ENCODE results near the gene SLC1A2.

DNA sequence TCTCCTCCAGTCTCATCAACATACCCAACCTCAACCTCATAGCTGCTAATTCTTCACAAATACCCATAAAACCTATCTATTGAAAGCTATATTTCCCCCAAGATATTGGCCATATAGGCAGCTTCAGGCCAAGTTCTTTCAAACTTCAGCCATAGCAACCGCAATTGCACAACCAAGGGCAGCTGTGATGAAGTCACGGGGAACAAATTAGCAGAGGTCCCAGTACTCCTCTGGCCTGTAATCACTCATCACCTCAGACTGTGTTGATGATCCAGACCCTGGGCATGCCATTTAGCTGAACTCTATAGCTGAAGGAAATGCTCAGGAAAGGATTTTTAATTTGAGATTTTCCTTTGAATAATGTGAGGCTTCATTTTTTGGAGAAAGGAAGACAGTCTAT lies 84.1 kb downstream of the SLC1A2 start:
- TF ChIP-seq, protein P1, sequence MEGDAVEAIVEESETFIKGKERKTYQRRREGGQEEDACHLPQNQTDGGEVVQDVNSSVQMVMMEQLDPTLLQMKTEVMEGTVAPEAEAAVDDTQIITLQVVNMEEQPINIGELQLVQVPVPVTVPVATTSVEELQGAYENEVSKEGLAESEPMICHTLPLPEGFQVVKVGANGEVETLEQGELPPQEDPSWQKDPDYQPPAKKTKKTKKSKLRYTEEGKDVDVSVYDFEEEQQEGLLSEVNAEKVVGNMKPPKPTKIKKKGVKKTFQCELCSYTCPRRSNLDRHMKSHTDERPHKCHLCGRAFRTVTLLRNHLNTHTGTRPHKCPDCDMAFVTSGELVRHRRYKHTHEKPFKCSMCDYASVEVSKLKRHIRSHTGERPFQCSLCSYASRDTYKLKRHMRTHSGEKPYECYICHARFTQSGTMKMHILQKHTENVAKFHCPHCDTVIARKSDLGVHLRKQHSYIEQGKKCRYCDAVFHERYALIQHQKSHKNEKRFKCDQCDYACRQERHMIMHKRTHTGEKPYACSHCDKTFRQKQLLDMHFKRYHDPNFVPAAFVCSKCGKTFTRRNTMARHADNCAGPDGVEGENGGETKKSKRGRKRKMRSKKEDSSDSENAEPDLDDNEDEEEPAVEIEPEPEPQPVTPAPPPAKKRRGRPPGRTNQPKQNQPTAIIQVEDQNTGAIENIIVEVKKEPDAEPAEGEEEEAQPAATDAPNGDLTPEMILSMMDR (conservative IDR thresholded peaks at IDR 0.05; ENCODE audit: low read depth, low read length), result no peak
- TF ChIP-seq POLR2A (IDR thresholded peaks at IDR 0.05; ENCODE audit: low read depth, low read length) (no peak), SMC3 (IDR thresholded peaks at IDR 0.05; ENCODE audit: low read depth, low read length) (no peak), RAD21 (IDR thresholded peaks at IDR 0.05; ENCODE audit: low read length) (no peak), CEBPB (IDR thresholded peaks at IDR 0.05; ENCODE audit: low read depth, low read length) (peak; percentile 59), RFX5 (IDR thresholded peaks at IDR 0.05; ENCODE audit: low read depth, low read length) (no peak), MXI1 (IDR thresholded peaks at IDR 0.05; ENCODE audit: borderline replicate concordance, low read depth, low read length) (no peak)
- TF ChIP-seq, protein P2, sequence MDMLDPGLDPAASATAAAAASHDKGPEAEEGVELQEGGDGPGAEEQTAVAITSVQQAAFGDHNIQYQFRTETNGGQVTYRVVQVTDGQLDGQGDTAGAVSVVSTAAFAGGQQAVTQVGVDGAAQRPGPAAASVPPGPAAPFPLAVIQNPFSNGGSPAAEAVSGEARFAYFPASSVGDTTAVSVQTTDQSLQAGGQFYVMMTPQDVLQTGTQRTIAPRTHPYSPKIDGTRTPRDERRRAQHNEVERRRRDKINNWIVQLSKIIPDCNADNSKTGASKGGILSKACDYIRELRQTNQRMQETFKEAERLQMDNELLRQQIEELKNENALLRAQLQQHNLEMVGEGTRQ (IDR thresholded peaks at IDR 0.05; ENCODE audit: low read depth, low read length), result no peak

Data from IMR-90 (cell line).